ENCODE results near the gene TMEM53.
A peak's percentile ranks its signal among the peaks of the same experiment; 100 is the strongest.

The TMEM53 gene

DNA sequence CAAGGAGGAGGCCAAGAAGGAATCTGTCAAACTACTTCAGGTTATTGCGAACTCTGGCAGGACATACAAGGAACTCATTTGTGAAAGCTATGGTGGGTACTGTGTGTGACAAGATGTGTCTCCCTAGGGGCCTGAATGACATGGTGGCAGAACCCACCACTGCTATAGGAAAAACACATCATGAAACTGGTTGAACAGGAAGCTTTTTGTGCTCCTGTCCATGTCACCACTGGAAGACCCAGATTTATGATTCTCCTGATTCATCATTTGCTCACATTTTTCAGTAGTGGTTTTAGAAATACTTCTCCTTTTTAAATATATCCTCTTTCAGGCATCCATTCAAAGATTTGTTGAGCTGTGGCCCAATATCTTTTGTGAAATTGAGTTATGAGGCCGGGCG is 23.9 kb upstream of the TMEM53 start:
- no peak for DNase-seq (ENCODE audit: low read depth in 3 of 3)

DNA sequence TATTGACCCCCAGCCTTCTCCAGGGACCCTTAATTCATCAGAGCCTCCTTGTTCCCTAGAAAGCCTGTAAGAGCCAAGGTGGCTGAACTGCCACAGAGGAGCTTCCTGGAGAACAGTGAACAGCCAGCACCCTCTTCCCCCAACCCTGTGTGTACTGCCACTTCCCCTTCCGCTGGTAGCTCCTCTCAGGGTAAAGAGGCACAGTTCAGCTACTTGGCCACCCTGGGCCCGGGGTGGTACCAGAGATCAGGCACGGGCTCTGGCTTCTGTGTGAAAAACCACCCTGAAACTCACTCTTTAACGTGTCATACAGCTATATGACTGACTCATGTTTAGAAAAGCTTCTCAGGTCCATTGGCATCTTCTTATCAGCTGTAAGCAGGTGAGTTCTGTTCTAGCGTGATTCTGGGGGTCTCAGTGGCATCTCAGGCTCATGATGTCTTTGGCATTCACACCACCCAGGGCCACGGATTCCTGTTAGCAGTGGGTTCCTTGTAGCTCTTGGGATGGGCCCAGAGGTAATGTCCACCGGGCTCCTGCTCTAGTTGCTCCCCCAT is 22.6 kb upstream of the TMEM53 start:
- peak in 1 of 3 donors; percentile 21 for DNase-seq (ENCODE audit: low read depth in 3 of 3)

DNA sequence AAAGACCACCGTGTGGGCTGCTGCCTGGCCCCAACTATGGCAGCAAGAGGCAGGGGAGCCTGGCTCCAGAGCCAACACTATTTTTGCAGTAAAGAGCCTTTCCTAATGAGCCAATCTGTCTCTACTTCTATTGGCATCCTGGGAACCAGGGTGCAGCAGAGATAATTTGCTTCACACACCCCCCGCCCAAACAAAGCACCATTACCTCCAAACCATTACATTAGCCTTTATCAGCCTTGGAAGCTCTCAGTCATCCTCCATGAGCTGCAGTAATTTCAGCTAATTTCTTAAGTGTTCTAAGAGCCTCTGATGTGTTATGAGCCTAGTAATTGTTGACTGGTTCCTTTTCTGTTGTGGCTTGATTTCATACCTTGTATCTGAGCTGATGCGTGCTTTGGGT is 21.8 kb upstream of the TMEM53 start:
- DNase-seq (ENCODE audit: low read depth in 3 of 3): no peak

DNA sequence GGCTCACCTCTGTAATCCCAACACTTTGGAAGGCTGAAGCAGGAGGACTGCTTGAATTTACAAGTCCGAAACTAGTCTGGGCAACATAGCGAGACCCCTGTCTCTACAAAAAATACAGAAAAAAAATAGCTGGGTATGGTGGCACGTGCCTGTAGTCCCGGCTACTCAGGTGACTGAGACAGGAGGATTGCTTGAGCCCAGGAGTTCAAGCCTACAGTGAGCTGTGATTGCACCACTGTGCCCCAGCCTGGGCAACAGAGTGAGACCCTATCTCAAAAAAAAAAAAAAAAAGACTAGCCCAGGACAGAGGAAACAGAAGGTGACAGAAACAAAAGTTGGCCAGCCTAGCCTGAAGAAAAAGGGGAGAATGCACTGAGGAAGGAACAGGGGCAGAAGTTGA is 21.4 kb upstream of the TMEM53 start:
- DNase-seq (ENCODE audit: low read depth in 3 of 3): no peak

DNA sequence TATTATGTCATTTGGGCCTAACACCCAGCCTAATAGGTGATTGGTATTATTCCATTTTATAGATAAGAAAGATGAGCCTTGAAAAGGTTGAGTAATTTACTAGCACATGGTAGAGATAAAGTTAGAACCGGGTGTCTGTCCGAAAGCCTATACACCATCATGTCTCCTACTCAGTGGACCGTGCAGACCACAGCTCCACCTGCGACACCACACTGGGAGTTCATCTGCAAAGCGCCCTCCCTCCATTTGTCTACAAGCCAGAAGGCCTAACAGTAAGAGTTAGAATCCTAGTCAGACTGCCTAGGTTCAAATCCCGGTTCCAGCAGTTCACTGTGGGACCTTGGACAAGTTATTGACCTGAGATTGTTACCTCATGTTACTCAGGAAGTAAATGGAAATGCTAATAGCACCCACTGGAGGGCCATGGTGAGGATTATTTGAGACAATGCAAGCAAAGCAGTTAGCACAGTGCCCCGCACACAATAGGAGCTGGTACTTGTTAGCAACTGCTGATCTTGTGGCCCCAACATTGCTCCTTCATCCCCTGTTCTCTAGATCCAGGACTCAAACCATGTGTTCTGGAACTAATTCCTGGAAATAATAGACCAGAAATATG is 20.7 kb upstream of the TMEM53 start:
- DNase-seq (ENCODE audit: low read depth in 3 of 3): no peak

DNA sequence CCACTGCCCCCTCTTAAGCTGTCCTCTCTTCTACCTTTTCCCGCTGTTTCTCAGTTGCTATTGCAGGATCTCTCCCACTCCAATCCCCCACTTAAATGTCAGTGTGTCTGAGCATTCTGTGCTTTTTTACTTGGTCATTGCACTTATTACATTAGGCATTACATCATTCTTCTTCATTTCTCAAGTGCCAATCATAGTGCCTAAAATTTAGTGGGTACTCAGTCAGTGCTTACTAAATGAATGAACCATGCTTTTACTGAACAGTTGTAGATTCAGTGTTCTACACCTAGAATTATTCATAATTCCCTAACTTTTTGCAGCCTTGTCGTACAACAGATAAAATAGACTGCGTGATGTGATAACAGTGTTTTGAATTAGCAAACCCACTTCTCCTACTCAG is 19.6 kb upstream of the TMEM53 start:
- no peak for DNase-seq (ENCODE audit: low read depth in 3 of 3)

DNA sequence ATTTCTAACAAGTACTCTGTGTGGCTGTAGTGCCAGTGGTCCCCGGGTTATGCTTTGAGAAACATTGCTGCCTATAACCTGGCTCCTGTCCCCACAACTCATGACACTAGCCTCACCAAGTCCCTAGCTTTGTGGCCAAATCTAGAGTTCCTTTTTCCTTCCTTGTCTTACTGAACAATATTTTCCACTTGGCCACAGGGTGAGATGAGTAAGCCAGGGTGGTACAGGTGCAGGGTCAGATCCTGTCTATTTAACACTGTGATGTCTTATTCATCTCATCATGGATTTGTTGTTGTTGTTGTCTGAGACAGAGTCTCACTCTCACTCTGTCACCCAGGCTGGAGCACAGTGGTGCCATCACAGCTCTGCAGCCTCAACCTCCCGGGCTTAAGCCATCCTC is 18.9 kb upstream of the TMEM53 start:
- DNase-seq (ENCODE audit: low read depth in 3 of 3): no peak

DNA sequence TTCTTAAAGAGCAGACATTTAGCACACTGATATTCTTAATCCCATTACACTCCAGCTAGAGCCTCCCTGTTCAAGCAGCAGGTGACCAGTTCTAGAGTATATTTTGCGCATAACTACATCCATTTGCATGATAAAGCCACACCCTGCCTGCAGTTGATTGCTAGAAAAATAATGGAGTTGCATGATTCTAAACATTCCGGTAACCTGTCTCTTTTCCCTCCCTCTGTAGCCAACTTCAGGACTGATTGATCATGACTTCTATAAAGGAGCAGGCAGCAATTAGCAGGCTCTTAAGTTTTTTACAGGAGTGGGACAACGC is 15.1 kb upstream of the TMEM53 start:
- no peak for DNase-seq (ENCODE audit: low read depth in 3 of 3)

DNA sequence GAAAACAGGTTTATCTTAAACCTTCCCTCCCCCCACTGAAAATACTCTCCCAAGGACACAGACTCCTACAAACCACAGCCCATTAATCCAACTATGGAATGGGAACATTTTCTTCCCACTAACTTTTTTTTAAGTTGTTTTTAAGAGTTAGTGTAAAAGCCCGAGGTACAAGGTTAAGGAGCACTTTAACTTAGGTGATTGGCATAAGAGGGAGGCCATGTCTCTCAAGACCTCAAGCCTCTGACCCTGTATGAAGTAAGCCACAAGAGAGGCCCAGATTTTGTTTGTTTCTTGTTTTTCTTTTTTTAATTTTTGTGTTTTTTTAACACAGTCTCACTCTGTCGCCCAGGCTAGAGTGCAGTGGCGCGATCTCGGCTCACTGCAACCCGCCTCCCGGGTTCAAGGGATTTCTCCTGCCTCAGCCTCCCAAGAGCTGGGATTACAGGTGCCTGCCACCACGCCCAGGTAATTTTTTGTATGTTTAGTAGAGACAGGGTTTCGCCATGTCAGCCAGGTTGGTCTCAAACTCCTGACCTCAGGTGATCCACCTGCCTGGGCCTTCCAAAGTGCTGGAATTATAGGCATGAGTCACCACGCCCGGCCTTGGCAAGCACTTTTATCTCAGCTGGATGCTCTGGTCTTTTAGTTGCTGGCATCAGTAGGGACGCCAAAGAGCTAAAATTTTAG is 14.6 kb upstream of the TMEM53 start:
- DNase-seq (ENCODE audit: low read depth in 3 of 3): no peak

DNA sequence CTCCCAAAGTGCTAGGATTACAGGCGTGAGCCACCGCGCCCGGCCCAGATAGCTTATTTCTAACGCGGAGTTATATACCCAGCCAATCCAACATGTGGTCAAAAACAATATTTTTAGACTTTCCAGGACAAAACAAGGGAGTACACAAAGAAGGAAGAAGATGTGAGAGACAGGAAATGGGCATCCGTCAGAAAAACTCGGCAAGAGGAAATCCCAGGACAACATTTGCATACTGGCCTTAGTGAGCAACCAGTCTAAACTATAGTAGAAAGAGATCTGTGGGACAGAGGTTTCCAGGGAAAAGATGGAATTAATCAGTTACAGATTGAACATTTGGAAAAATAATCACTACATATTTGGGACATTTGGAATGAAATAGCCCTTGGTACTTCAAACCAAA is 11.6 kb upstream of the TMEM53 start:
- no peak for DNase-seq (ENCODE audit: low read depth in 3 of 3)

DNA sequence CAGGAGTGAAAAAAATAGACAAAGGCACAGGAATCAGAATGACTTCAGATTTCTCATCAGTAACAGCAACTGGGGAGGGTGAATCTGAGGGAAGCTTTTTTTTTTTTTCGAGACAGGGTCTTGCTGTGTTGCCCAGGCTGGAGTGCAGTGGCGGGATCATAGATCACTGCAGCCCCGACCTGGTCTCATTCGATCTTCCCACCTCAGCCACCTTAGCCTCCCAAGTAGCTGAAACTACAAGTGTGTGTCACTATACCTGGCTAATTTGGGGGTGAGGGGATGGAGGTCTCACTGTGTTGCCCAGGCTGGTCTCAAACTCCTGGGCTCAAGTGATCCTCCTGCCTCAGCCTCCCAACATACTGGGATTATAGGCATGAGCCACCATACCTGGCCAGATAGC is 10.9 kb upstream of the TMEM53 start:
- no peak for DNase-seq (ENCODE audit: low read depth in 3 of 3)

DNA sequence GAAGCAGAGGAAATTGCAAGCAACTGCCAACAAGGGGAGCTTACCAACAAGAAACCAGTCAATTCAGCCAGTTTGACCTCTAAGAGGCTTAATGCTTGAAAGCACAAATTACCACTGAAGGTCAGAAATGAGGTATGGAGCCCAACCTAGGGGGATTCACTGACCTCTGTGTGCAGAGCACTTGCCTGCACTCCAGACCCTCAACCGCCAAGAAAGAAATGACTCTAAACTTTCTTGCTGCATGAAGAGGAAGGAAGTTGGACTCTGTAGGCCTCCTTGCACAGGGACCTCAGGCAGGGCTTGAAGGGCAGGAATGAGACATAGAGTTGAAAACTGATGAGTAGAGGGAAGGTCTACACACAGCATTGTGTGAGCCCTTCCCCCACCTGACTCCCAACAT is 10.2 kb upstream of the TMEM53 start:
- DNase-seq (ENCODE audit: low read depth in 3 of 3): no peak

DNA sequence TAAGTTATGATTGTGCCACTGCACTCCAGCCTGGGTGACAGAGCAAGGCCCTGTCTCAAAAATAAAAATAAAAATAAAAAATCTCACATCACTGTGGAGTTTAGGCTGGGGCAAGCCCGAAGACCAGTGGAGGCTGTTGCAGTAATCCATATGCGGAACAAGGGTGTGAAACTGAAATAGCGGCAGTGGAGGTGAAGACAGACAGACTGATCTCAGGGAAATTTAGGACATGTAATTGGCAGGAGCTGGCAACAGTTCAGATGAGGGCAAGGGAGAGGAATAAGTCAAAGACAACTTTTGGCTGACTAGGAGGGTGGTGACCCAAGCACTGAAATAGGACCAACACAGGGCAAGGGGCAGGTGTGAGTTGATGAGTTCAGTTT is 8.6 kb upstream of the TMEM53 start:
- DNase-seq (ENCODE audit: low read depth in 3 of 3): no peak

DNA sequence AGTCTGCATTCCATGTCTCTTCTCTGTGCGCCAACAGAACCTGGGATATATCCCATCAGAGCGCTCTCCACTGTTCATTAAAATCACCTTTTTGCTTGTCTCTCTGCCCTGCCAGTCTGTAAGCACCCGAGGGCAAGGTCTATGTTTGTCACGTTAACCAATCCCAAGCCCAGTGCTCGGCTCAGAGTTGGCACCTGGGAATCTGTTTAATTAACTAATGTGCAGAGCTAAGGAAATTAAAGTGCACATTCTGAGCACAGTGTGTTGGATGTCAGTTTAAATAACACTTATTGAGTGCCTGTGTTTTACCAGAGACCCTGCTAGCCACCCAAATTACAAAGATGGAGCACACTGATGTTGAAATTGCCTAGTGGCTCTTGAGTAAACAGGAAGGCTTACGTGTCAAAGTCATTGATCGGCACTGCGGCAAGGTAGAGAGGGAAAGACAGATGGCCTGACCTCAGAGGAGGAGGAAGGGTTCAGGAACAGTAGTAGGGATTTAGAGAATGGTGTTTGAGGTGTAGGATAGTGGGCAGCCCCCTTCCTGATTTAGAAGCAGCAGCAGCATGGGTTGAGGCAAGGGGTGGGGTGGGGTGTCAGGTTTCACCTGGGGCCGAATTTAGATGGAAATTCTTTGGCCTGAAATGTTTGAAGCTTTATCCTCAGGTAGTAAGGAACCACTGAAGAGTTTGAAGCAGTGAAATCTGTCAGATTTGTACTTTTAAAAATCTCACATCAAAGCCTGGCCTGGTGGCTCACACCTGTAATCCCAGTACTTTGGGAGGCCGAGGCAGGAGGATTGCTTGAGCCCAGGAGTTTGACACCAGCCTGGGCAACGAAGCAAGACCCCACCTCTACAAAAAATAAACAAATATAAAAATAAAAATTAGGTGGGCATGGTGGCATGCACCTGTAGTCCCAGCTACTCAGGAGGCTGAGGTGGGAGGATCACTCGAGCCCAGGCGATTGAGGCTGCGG is 7.9 kb upstream of the TMEM53 start:
- DNase-seq (ENCODE audit: low read depth in 3 of 3): no peak

DNA sequence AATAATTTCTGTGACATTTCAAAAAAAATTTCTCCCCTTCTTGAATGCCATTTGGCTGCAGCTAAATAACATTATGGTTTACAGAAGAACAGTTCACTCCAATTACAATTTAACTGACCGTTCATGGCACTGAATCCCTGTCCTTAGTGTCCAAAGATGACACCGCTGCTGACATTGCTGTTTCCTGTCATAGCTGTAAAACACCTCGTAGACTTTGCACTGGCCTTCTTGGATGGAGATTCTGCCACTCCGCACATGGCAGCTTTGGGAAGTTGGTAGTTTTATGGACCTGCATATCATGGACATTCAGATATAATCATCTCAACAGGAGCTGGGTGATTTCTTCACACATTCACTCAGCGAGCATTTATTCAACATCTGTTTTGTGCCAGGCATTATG is 5.2 kb upstream of the TMEM53 start:
- DNase-seq (ENCODE audit: low read depth in 3 of 3): no peak

DNA sequence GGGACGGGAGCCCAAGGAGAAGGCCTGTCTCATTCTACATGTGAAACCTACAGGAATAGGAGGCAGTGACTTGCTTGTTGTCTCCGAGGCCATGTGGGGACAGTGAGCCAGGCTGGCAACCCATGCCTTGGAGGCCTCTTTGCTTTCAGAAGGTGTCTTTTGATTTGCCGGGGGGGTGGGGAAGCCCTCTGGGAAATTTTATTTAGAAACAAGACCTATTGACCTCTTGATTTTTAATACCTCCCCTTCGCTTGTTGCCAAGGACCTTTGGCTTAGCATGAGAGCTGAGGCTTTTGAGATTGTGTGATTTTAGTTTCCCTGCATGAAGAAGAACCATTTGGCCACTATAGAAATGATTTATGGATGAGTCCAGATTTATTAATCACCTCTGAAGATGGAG is 4.3 kb upstream of the TMEM53 start:
- DNase-seq (ENCODE audit: low read depth in 3 of 3): no peak

DNA sequence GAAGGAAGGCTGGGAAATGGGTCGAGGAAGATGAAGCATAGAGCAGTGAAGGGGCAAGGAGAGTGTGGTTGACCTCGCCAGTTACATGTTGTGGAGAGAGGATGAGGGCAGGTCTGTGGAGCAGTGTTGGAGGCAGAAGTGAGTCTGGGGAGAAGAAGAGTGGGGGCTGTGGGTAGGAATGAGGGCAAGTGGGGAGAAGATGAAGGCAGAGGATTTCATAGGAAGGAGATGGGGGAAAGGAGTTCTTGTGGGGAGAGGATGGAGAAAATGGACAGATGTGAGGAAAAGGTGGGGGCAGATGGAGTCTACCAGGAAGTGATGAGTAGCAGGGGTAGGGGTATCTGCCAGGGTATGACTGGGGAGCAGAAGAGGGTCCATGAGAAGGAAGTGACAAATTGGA is 3.8 kb upstream of the TMEM53 start:
- DNase-seq (ENCODE audit: low read depth in 3 of 3): no peak

DNA sequence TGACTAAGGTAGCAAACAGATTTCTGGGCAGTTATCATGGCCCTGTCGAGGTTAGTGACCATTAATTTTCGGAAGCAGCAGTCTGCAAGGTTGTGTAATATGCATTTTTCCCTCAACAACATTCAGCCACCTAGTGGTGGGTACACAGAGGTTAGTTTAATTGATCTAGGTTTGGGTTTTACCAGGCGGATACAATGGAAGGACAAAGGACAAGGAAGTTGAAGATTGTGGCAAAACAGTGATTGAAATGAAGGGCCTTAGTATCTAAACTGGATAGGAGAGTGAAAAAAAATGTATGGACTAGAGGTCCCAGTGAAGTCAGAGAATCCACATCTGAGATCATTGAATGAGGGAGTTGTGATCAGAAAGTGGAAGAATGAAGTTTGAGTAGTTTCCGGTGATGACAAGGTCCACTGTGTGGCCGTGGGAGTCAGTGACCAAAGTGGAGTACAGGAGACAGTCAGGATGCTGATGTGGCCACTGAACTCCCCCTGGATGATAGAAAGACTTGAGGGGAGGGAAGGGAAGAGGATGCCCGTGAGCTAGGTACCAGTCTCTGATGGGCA is 3.0 kb upstream of the TMEM53 start:
- DNase-seq (ENCODE audit: low read depth in 3 of 3): no peak

DNA sequence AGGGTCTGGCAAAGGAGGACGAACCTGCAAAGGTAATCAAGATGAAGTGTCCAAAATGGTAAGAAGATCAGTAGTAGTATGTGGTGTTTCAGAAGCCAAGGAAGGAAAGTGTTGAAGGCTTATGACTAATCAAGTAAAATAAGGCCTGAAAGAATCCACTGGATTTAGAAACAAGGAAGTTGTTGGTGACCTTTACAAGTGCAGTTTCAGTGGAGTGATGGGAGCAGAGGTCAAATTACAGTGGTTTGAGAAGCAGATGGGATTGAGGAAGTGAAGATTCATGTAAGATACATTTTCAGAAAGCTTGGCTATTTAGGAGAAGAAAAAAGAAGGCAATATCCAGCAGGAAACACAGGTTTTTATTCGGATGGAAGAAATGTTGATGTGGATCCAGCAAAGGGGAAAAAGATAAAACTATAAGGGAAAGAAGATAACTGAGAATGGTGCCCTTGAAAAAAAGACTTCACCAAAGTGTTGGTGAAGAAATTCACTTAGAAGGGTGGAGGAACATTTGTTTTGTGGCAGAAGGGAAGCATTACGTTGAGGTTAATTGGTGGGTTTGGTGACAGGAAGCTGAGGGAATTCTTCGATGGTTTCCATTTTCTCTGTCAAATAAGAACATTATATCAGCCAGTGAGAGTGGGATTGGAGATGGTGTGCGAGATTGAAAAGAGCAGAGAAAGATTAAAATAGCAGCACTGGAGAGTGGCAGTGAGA is 2.4 kb upstream of the TMEM53 start:
- no peak for DNase-seq (ENCODE audit: low read depth in 3 of 3)

DNA sequence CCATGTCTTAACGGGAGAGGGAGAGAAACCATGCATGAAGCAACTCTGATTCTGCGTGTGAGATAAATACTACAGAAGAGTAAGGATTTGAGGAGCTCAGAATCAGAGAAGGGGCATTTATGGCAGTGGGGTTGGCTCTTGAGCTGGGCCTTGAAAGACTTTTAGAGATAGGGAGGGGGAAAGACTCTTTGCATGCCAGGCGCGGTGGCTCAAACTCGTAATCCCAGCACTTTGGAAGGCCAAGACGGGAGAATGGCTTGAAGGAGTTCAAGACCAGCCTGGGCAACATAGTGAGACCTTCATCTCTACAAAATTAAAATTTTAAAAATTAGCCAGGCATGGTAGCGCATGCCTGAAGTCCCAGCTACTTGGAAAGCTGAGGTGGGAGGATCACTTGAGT is 905 bp upstream of the TMEM53 start:
- no peak for DNase-seq (ENCODE audit: low read depth in 3 of 3)

DNA sequence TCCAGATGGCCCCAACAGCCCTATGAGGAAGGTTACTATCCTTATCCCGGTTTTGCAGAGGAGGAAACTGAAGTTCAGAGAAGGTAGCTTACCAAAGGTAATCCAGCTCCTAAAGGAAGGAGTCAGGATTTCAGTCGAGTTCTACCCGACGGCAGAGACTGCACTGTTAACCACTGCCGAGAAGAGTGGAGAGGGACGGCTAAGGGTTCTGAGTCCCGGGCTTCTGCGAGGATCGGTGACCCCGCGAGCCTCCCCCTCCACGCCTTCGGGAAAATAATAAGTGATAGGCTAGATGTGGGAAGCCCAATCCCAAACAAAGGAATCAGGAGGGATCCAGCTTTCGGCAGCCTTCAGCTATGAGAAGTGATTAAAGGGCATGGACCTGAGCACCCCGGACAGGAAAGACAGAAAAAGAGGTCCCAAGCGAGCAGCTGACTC is 587 bp downstream of the TMEM53 start:
- DNase-seq (ENCODE audit: low read depth in 3 of 3): no peak

All from stimulated activated CD4-positive, alpha-beta T cell treated with anti-CD3 and anti-CD28 coated beads, TNF-alpha, amount 100 ng/mL, for 48 hours (primary cell).